ENCODE measurements around the gene PSMB3.

Gene PSMB3

DNA sequence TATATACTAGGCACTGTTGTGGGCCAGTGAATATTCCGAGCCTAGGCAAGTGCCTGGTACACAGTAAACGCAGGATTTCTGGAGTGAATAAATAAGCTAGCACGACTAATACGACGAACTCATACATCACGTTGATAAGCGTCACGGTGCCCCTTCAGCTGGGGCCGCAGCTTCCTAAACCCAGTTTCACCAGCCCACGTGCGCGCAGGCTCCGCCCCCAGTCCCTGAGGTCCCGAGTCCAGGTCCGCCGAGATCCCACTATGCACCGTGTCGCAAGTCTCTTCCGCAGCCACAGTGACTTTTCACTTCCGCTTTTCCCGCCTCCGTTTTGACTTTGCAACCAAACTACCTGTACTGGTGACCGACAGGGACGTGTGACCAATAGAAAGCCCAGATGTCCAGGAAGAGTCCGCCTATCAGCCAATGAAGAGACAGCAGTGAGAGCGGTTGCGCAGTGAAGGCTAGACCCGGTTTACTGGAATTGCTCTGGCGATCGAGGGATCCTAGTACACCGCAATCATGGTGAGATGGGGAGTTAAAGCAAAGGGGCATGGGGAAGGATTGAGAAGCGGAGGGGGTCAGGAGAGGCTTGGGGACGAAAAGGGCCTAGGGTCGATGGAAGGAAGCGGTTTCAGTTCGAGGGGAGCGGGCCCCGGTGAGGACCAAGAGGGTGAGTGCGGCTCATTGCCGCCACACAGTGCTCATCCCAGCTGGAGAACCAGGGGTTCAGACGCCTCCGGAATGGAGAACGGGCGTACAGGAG, at the start of gene PSMB3:
Gene PSMB3 (plus strand): TSS at position 434 of the 763 bp plus-strand sequence. CDS start 86 bp downstream, at position 520.
- peak; percentile 99 for DNase-seq (ENCODE audit: low spot score)

- DNase-seq (ENCODE audit: low spot score), result no peak
These were observed 49.4 kb upstream of the PSMB3 start for GRCh38 chr17:38702916-38703741.

DNA sequence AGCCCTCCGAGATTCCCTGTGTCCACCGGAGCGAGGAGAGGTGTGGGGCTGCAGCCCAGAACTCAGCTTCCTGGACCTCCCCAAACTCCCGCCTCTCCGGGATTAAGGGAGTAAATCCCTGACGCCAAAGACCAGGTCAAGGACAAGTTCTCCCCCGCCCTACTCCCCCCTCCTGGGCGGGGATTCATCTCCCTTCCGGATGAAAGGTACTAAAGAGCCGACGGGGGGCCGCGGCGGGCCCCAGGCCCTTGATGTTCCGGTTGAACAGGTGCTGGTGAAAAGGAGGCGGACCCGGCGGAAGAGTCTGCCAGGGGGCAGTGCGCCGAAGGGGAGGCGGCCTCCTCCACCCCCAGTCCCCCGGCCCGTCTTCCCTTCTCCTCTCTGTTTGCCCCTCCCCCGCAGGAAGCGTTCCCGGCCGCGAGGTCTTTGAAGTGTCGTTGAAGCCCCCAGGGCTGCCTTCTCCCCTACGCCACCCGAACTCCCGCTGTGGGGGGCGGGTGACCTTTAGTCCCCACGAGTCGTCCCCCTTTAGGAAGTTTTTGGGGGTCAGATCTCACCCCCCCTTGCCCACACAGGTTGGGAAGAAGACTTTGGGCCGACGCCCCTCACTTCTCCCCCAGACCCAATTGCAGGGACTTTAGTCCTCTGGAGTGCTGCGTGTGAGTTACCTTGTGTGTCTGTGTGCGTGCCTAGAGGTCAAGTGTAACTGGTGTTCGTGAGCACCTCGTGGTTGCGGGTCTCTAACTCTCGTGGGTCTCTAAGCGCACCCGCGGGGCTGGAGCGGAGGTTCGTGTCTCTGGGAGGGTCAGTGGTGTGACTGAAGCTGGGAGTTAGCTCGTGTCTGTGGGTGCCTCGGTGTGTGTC, 48.6 kb upstream of the PSMB3 start:
- DNase-seq (ENCODE audit: low spot score), result peak; percentile 71

- peak; percentile 80 for DNase-seq (ENCODE audit: low spot score)
These were observed 47.7 kb upstream of the PSMB3 start, which contains the start of gene MLLT6 for GRCh38 chr17:38704606-38705522. MLLT6 (plus strand) TSS chr17:38705273; CDS start chr17:38705633, 360 bp downstream.

- no peak for DNase-seq (ENCODE audit: low spot score)
These were observed 47.1 kb upstream of the PSMB3 start for GRCh38 chr17:38705523-38705802.

DNA sequence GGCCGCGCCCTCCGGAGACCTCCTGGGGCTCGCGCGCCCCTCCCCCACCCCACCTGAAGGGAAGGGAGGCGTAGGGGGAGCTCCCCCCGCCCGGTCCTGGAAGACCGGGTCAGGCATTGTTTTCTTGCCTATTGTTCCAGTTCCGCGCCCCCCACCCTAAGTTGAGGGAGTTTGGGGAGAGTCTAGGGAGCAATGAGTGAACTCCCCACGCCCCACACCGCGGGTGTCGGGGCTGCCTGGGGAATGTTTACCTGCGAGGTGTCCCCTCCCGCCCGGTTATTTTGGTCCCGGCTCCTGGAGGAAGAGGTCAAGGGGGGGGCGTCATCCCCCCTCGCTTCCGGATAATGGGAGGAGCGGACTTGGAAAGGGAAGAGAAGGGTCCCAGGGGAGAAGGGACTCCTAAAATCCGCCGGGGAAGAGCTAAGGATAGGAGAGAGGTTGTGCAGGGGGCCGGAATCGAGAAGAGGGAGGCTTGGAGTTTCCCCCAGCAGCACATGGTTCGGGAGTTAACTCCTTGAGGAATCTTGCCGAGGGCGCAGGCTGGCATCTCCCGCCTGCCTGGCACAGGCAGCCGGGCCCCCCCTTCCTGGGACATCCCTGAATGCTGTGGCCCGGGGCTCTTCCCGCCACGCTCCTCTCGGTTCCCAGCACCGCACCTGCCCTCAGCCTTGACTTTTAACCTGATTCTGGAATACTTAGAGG, 46.6 kb upstream of the PSMB3 start:
- no peak for DNase-seq (ENCODE audit: low spot score)

DNA sequence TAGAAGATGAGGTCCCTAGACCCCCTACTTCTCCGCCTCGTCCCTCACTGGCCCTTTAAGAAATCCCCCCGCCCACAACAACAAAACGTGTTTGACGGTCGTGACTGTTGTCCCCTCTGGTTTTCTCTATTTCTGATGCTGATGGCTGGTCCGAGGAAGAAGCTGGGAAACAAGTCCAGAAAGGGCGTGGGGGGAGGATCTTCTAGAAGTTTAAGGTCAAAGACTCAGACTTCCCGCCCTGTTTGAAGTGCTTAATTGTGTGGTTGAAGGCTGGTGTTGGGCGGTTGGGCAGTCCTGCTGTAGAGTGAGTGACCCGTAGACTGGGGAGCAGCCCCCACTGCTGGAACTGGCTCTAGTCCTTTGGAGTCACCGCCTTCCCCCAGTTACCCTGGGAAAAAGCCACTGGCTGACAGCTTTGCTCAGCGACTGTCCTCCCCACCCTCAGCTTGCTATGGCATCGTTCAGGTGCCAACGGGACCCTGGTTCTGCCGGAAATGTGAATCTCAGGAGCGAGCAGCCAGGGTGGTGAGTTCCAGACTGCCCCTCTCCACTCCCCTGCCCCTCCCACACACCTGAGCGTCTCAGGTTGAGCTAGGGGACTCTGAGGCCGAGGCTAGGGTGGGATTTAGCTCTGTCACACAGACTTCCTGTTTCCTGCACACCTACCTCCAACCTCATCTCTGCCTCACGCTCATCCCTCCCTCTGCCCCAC, 45.9 kb upstream of the PSMB3 start:
- peak; percentile 45 for DNase-seq (ENCODE audit: low spot score)

DNA sequence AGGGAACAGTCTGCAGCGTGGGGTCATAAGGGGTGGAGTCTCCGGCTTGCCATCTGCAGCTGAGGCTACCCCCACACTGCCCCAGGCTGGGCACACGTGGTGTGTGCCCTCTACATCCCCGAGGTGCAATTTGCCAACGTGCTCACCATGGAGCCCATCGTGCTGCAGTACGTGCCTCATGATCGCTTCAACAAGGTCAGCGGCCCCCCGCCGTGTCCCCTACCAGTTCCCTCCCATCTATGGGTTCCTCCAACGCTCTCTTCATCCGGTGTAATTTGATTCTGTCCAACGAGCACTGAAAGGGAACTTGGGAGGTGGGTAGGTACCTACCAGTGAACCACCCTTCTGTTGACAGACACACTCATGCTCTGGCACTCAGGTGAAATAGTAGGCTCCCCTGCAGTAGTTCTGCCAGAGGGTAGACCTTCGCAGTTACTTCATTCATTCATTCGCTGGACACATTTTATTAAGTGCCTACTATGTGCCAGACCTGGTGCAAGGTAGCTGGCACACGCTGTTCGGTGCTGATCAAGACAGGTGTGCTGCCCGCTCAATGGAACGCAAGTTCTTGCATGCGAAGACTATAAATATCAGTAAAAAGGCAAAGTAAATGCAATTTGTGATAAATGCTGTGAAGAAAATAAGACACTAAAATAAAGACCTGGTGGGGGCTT, 44.7 kb upstream of the PSMB3 start:
- DNase-seq (ENCODE audit: low spot score), result no peak

DNA sequence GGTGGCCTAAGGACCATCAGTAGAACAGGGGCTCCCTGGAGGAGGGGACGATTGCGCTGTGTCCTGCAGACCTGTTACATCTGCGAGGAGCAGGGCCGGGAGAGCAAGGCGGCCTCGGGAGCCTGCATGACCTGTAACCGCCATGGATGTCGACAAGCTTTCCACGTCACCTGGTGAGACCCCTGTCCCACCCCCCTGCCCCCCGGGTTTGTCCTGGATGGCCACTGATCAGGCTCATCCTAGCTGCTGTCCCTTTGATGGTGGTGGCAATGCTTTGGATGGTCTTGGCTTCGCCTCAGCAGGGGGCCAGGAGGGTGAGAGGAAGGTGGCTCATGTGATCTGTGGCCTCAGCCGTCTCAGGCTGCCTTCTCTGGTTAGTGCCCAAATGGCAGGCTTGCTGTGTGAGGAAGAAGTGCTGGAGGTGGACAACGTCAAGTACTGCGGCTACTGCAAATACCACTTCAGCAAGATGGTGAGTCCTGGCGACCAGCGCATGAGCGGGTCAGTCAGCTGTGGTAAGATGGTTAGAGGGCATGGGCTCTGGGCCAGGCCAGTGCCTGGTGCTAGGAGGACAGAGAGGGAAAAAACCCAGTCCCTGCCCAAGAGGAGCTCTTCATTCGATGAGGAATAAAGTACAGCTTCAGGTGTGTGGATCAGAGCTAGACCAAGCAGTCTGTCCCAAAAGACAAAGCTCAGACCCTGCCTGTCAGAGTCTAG, 43.3 kb upstream of the PSMB3 start:
- no peak for DNase-seq (ENCODE audit: low spot score)

- DNase-seq (ENCODE audit: low spot score), result no peak
These were observed 42.5 kb upstream of the PSMB3 start for GRCh38 chr17:38709864-38710603.

DNA sequence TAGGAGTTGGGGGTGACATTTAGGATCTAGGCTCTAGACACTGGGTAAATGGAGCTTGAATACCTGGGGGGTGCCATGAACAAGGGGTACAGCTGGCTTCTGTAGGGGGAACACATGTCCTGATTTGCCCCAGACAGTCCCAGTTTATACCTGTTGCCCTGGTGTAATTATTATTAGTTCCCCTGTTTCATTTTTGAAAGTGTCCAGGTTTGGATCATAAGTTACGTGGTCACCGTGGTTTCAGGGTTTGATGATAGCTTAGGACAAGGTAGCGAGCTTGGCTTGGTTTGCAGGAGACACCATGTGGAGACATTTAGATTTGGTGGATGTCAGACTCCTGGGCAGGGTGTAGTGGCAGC, 42.0 kb upstream of the PSMB3 start:
- no peak for DNase-seq (ENCODE audit: low spot score)

DNA sequence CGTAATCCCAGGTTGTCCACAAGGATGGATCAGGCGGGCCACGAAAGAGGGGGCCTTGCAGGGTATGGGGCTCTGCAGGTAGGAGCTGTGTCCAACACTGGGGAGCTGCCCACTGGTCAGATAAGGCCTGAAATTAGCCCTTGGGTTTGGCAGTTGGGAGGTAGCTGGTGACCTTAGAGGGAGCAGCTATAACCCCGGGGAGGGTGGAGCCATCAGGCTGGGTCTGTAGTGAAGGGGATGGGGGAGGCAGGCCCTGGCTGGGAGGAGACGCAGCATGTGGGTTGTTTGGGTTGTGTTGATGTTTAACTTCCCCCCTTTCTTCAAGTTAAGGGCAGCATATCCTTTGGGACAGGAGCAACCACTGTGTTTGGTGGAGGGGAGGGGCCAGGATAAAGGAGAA, 41.6 kb upstream of the PSMB3 start:
- DNase-seq (ENCODE audit: low spot score), result no peak

- DNase-seq (ENCODE audit: low spot score), result no peak
These were observed 40.6 kb upstream of the PSMB3 start for GRCh38 chr17:38711792-38712571.

DNA sequence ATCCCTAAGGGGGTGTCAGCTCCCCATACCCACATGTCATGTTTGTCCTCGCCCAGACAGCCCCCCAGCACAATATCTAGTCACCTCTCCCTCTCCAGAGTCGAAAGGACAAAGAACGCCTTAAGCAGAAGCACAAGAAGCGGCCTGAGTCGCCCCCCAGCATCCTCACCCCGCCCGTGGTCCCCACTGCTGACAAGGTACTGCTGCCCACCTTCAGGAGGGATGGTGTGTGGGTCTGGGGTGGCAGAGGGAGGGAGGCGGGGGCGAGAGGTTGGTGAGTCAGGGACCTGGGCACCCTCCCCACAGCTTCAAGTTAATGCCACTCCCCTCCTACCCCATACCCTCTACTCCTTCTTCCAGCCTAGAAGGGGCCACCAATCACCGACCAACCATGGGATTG, 39.9 kb upstream of the PSMB3 start:
- DNase-seq (ENCODE audit: low spot score), result no peak

GRCh38 chr17:38713456-38714075, 39.0 kb upstream of the PSMB3 start:
- no peak for DNase-seq (ENCODE audit: low spot score)

DNA sequence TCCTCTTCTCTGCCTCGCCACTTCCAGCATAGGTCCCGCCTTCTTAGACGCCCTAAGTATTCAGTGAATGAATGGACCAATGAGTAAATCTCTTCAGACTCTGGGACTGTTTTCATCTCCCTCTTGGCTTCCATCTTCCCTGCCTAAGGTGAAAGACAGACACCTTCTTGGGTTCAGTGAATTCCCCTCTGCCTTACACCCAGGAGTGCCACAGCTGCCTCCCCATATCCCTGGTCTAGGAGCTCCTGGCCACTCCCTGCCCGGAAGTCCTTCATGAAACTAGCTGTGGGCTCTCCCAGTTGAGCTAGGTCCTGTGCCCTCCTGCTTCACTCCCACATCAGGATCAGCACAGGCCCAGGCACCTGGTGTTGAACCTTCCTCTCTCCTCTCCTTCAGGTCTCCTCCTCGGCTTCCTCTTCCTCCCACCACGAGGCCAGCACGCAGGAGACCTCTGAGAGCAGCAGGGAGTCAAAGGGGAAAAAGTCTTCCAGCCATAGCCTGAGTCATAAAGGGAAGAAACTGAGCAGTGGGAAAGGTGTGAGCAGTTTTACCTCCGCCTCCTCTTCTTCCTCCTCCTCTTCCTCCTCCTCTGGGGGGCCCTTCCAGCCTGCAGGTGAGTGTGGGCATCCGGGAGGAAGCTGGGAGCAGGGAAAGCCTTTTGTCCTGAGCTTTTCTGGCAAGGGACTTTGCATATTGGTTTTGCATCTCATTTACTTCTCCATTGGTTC, 37.2 kb upstream of the PSMB3 start:
- no peak for DNase-seq (ENCODE audit: low spot score)

All from CD4-positive, alpha-beta T cell treated with Interleukin-2 at 100 ng/mL for 4 hours (primary cell).